HG03342 (cell line): ENCODE results near the gene PLXNC1.

Source experiments
- ATAC-seq: cut with Tn5 transposase; IDR thresholded peaks from one replicate; pipeline ENCODE4 v1.9.1; 2021; ENCODE audit warnings: mild to moderate bottlenecking, moderate library complexity; ENCODE audit not compliant: unreplicated experiment

PLXNC1 gene

DNA sequence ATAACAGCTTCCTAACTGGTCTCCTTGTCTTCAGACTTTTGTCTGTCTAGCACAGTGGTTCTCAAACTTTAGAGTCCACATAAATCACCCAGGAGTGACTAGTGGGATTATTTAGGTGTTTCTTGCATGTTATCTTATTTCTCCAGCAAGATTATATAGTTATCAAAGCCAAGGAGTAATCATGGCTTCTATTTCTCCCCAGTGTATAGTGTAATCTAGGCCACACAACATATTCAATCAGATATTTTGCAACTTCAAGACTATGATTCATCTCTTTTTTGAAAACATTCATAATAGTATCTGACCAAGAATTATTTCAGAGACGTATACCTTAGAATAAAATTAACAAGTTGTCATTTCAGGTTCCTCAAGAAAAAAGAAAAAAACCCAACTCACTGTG is 179.4 kb downstream of the PLXNC1 start:
- ATAC-seq, result no peak

DNA sequence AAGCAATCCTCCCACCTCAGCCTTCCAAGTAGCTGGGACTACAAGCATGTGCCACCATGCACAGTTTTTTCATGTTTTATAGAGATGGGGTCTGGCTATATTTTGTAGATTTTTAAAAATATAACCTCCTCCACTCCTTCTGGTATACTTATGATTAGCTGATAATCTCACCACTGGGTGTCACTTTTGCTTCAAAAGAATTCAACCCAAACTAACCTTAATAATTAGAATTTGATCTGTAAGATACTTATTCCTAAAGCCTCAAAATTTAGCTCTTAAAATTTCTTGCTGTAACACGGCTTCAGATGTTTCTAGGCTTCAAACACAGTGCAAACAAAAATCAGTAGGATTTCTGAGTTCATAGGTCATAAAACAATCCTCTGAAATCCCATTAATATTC is 181.0 kb downstream of the PLXNC1 start:
- ATAC-seq, result no peak

DNA sequence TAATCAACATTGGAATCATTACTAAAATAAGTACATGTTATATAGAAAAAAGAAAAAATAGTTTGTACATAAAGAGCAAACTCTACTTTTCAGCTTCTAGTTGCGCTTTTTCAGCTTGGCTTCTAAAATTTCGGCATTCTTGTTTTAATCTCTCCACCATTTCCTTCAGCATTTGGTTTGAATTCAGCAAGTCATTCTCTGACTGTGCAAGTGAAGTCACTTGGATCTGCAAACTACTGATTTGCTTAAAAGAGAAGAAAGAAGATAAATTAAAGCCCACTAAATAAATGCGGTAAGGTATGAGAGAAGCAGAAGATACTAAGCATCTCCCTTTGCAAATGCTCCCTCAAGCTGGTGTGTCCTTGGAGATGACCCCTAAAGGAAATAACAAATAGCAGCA is 185.0 kb downstream of the PLXNC1 start:
- no peak for ATAC-seq

DNA sequence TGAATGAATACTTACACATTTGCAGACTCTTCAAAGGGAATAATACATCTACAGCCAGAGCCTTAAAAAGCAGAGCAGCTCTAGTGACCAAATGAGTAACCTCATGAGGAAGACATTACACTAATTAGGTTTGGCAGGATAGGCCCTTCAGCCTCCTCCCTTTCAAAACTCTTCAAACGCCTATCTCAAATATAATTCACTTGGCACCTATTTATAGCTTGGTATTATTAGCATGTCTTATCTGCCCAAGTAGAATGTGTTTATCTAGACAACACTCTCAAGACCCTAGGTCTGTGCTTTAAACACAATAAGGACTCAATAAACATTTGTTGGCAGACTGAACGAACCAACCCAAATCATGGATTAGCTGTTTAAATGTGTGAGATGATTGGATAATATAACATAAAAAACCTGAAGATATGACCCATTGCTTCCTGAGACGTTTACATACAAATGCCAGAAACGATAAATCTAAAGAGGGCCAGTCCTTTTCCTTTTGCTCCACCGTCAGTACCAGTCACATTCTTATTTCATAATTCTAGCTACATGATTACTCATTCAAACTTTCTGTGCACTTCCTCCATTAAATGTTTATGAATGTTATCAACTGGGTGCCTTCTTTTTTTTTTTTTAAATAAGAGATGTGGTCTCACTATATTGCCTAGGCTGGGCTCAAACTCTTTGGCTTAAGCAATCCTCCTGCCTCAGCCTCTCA is 188.0 kb downstream of the PLXNC1 start:
- no peak for ATAC-seq

DNA sequence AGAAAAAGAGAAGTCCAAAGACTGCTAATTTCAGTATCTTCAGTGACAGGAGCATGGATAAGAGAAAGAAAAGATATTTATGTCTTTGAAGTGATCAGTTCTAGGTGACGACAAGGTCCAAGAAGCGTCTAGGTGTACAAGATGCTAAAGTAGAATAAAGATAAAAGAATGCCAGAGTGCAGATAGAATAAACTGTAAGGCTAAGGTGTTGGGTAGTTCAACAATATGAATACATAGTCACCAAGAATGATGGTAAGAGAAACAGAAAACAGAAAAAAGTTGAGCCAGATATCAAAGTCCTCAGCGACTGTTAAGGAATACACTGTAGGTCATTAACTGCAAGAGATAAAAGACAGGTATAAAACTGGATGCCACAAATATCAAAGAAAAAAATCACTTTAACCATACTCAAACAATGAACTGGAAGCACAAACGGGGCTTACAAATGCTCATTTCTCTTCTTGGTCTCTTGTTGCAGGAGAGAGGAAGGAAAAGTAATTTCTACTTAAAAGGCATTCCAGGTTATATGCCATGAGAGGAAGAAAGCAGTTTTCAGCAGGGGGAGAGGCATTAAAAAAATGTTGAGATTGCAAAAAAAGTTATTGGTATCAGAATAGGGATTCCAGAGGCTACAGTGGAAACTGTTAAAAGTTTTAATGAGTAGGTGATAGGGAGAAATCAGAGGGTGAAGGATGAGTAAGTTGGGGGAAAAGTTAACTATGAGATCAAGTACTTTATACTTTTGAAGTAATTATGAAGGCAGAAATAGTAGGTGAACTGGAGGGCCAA is 189.8 kb downstream of the PLXNC1 start:
- no peak for ATAC-seq

DNA sequence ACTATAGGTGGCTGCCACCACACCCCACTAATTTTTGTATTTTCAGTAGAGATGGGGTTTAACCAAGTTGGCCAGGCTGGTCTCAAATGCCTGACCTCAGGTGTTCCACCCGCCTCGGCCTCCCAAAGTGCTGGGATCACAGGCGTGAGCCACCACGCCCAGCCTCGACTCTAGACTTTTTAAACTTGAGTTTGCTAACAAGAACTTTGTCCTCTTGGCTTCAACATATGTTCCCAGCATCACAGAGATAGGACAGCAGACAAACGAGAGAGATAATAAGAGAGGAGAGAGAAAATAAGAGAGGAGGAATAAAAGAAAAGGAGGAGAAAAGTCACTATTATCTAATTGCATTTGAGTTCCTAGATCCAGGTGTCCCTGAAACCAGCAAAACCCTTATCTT is 192.2 kb downstream of the PLXNC1 start:
- ATAC-seq, result no peak

DNA sequence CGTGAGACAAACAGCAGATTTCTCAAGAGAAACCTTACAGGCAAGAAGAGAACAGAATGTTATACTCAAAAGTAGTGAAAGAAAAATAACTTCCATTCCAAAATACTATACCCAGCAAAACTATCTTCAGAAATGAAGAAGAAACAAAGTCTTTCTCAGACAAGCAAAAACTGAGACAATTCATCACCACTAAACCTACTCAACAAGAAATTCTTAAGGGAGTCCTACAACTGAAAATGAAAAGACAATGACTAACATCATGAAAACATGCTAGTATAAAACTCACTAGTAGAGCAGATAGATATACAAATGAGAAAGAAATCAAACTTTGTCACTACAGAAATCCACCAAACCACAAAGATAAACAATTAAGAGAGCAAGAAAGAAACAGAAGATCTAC is 204.8 kb downstream of the PLXNC1 start:
- ATAC-seq, result no peak
